Lower lobe of right lung (tissue), 2 donors: ENCODE data around the gene CD248. TPM values are rescaled to one million over a fixed set of nuclear protein-coding genes. Genes with fewer than 3 reads are reported as not detected.

ENCODE experiments used
- ATAC-seq, 2 donors: fragments of 200-7000 bp; cut with Tn5 transposase; one replicate each; pipeline ENCODE4 v1.9.1; 2020 to 2022; ENCODE audit warnings: mild to moderate bottlenecking in 2 of 2, moderate library complexity in 2 of 2
- DNase-seq: peaks from one replicate; pipeline ENCODE4 v3.0.0-alpha.2; 2020
- H3K27ac ChIP-seq: fragments of 200-600 bp; one replicate; pipeline ENCODE4 v1.8.0; 2022
- H3K27me3 ChIP-seq: fragments of 200-600 bp; one replicate; pipeline ENCODE4 v1.8.0; 2022; ENCODE audit warnings: low read depth
- H3K36me3 ChIP-seq: fragments of 200-600 bp; one replicate; pipeline ENCODE4 v1.8.0; 2022; ENCODE audit warnings: mild to moderate bottlenecking
- H3K4me1 ChIP-seq: fragments of 200-600 bp; one replicate; pipeline ENCODE4 v1.8.0; 2022
- H3K4me3 ChIP-seq: fragments of 200-600 bp; one replicate; pipeline ENCODE4 v1.8.0; 2022; ENCODE audit warnings: mild to moderate bottlenecking
- H3K9me3 ChIP-seq: fragments of 200-600 bp; one replicate; pipeline ENCODE4 v1.8.0; 2022
- intact Hi-C: fragments of 100-400 bp; cut with DNase I; formaldehyde crosslinking; loops from one replicate; pipeline ENCODE4 v1.11.0; 2022
- total RNA-seq: library from RNA; stranded (reverse); fragmentation: NEBNext Ultra II Directional; extraction: Animal tissue kit (Norgen Biotek cat#: 25700); gene quantifications from one replicate; pipeline ENCODE4 v1.2.1, GENCODE V29; 2021
- TF ChIP-seq, protein P1 (sequence below): fragments of 200-600 bp; IDR thresholded peaks from one replicate; pipeline ENCODE4 v1.8.0; 2022; ENCODE audit warnings: antibody characterized with exemption, mild to moderate bottlenecking
- donor health status: DM: no; HTN: yes; CAD: no; lungs with severe emphysema.

CD248 gene
- total RNA-seq, 1 donor from 2014 or later = 28.7 TPM

DNA sequence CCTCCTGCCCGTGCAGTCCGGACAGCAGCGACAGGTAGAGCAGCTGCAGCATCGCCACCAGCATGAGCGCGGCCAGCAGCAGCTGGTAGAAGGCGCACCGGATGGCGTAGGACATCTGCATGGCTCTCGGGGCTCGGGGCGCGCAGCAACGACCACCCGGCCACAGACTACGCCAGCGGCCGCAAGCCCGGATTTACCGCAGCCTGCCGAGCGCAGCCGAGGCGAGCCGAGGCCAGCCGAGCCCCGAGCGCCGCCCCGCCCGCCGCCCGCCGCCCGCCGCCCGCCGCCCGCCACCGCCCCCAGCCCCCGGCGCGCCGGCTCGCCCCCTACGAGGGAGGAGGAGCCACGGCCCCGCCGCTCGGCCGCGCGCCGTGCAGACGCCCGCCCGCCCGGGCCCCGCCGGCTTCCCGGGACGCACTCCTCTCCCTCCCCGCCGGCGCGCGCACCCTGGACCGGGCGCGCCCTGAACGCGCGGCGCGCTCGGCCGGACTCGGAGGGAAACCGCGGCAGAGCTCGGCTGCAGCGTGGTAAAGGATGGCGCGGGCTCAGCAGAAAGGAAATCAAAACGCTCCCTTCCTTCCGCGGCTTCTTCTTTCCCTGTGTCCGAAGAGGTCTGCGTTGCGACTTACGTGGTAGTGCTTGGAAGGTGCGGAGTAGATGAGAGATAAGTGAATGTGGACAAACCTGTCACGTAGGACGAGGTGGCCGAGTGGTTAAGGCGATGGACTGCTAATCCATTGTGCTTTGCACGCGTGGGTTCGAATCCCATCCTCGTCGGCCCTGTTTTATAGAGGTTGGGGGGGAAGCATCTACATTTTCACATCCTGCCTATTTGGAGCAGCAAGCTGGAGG, 30.8 kb upstream of the CD248 start, which contains the start of gene B4GAT1:
Gene B4GAT1, minus strand, starts transcription at position 205 of the 852 bp plus-strand sequence. Its CDS starts 84 bp downstream, at position 121.
- Histone ChIP-seq H3K27me3 (no peaks in the 10 kb centered on the region), H3K27ac (peak within 1 kb of the TSS; percentile 89), H3K36me3 (peaks cover under 1% of the 10 kb centered on the region), H3K9me3 (no peaks in the 10 kb centered on the region), H3K4me1 (peaks cover 39% of the 10 kb centered on the region), H3K4me3 (peak within 1 kb of the TSS; percentile 85)
- DNase-seq (peak; percentile 84), ATAC-seq (peak; percentile 81 to 84)
- TF ChIP-seq, protein P1, sequence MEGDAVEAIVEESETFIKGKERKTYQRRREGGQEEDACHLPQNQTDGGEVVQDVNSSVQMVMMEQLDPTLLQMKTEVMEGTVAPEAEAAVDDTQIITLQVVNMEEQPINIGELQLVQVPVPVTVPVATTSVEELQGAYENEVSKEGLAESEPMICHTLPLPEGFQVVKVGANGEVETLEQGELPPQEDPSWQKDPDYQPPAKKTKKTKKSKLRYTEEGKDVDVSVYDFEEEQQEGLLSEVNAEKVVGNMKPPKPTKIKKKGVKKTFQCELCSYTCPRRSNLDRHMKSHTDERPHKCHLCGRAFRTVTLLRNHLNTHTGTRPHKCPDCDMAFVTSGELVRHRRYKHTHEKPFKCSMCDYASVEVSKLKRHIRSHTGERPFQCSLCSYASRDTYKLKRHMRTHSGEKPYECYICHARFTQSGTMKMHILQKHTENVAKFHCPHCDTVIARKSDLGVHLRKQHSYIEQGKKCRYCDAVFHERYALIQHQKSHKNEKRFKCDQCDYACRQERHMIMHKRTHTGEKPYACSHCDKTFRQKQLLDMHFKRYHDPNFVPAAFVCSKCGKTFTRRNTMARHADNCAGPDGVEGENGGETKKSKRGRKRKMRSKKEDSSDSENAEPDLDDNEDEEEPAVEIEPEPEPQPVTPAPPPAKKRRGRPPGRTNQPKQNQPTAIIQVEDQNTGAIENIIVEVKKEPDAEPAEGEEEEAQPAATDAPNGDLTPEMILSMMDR = no peak
- intact Hi-C loops = no loop called here

DNA sequence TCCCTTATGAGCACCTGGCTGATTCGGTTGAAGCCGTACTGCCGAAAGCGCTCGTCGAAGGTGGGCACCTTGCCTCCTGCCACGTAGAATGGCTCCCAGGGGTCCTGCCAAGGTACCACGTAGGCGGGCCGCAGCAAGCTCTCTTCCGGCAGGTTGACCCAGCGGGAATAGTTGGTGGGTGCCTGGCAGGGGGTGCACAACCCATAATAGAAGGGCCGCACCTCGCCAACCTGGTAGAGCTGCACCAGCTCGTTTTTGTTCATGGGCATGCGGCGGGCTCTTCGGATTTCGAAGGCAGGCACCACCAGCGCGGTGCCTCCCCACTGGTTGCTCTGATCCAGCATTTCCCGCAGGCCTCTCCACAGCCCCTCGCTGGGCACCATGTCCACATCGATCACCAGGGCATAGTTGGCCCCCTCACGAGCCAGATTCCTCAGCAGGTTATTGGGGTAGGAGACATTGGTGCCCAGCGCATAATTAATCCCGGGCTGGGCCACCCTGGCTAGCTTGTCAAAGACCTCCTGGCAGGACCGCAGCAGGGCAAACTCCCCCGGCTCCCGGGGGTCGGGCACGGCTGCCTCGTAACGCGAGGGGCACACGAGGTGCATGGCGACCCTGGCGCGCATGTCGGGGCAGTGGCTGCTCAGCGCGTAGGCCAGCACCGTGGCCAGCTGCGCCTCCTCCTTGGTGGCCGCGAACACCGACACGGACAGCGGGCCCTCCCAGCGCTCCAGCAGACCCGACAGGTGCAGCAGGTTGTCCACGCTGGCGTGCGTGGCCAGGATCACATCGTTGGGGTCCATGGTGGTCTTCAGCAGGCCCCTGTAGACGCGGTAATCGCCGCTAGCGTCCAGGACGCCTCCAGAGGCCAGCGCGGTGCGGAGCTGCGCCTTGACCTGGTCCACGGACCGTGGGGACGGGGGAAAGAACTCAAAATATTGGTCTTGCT, 29.9 kb upstream of the CD248 start:
- peak overlapping the region; percentile 85 for H3K4me3 ChIP-seq
- DNase-seq = no peak
- peak; percentile 2 to 11 for ATAC-seq
- TF ChIP-seq, protein P1 = no peak
- H3K27ac ChIP-seq = peak overlapping the region; percentile 89
- H3K4me1 ChIP-seq = peaks cover 39% of the 10 kb centered on the region
- no peaks in the 10 kb centered on the region for H3K9me3 ChIP-seq
- intact Hi-C loops = no loop called here
- H3K27me3 ChIP-seq = no peaks in the 10 kb centered on the region
- peaks cover 10% of the 10 kb centered on the region for H3K36me3 ChIP-seq

DNA sequence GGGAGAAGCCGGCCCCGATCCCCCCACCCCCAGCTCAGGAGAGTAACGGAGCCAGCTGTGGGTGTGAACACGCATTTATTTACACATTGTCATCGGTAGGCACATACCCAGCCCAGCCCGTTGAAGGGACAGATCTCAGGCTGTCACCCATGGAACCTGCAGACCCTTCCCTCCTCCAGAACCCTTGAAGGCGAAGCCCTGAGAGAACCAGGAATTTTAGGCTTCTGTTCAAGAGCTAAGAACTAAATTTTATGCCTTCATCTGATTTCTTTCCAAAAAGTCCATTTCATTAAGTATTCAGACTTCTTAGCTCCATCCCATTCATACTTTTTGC, 28.4 kb upstream of the CD248 start:
- Histone ChIP-seq H3K4me3 (peak overlapping the region; percentile 85), H3K27ac (peak overlapping the region; percentile 89), H3K36me3 (peaks cover 23% of the 10 kb centered on the region), H3K27me3 (no peaks in the 10 kb centered on the region), H3K9me3 (no peaks in the 10 kb centered on the region), H3K4me1 (peaks cover 39% of the 10 kb centered on the region)
- intact Hi-C loops = no loop called here
- TF ChIP-seq, protein P1 = no peak
- no peak for DNase-seq
- ATAC-seq = peak in 1 of 2 donors; percentile 18

DNA sequence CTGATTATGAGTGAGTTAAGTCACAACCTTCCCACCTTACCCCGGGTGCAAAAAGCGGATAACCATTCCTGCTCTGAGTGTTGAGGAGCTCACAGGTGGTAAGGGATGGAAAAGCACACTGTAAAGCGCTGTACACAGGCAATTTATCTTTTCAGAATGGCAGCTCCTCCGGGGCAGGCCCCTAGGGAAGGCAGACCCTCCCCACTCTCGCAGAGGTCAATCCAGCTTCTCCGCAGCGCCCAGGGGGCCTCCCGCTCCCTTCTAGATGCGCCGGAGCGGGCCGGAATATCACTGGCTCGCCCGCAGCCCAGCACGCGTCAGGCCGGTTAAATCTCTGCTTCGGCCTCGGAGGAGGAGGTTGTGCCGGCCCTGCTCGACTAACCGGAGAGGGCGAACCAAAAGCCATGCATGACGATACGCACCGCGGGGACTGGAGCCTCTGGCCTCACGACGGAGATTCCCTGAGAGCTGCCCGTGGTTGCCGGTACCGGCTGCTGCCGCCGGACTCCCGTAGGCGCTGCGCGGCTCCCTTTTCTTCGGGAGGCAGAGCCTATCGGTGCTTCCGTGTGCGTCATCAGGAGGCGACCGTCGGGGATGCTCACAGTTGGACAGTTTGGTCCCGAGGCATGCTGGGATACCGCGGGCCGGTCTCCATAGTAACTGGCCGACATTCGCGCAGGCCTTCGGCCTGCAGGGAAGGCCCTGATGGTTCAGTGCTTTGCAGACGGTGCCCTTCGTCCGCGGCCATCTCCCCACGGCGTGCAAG, 27.9 kb upstream of the CD248 start, which contains the start of gene BRMS1:
Gene BRMS1, minus strand, starts transcription at position 555 of the 766 bp plus-strand sequence. CDS start 2,870 bp downstream, outside the sequence.
- intact Hi-C loops = no loop called here

More for the DNA sequence above, 27.9 kb upstream of the CD248 start, which contains the start of gene BRMS1:
- ATAC-seq (peak; percentile 90 to 93), DNase-seq (peak; percentile 100)
- H3K27me3 ChIP-seq = no peaks in the 10 kb centered on the region
- peak within 1 kb of the TSS; percentile 89 for H3K27ac ChIP-seq
- peaks cover 29% of the 10 kb centered on the region for H3K36me3 ChIP-seq
- no peaks in the 10 kb centered on the region for H3K9me3 ChIP-seq
- peaks cover 39% of the 10 kb centered on the region for H3K4me1 ChIP-seq
- TF ChIP-seq, protein P1 = peak; percentile 30
- H3K4me3 ChIP-seq = peak within 1 kb of the TSS; percentile 85
